Keratinocyte (primary cell): Measurements from ENCODE around the gene ALLC. TPM values are rescaled to one million over a fixed set of nuclear protein-coding genes. Genes with fewer than 3 reads are reported as not detected.

Source experiments
- DNase-seq: peaks from one replicate; pipeline ENCODE4 v3.0.0-alpha.2; 2011; ENCODE audit warnings: low read depth, missing footprints, low spot score
- FAIRE-seq: peaks from 2 replicates; lab custom pipeline; 2011; peaks lifted over from hg19 to GRCh38; lab: Jason Lieb, UNC
- H2AFZ ChIP-seq: 2 replicates; pipeline ENCODE4 v1.6.0; 2012; ENCODE audit warnings: low read length, control low read depth, inconsistent platforms; ENCODE audit not compliant: control insufficient read depth
- H3K27ac ChIP-seq: 2 replicates; pipeline ENCODE4 v1.5.1; 2011; ENCODE audit warnings: low read length; ENCODE audit not compliant: control insufficient read depth, insufficient read depth
- H3K27me3 ChIP-seq: 3 replicates; pipeline ENCODE4 v1.6.0; 2011; ENCODE audit warnings: low read length; ENCODE audit not compliant: control insufficient read depth, insufficient read depth; ENCODE audit errors: extremely low read depth
- H3K36me3 ChIP-seq, 2 experiments: 2 replicates in 1 of 2; 3 replicates in 1 of 2; pipeline ENCODE4 v1.5.1; 2011; ENCODE audit warnings: low read length in 2 of 2, mild to moderate bottlenecking in 1 of 2; ENCODE audit not compliant: control insufficient read depth in 2 of 2, insufficient read depth in 2 of 2; ENCODE audit errors: extremely low read depth in 1 of 2
- H3K4me1 ChIP-seq: 3 replicates; pipeline ENCODE4 v1.5.1; 2011; ENCODE audit warnings: low read length; ENCODE audit not compliant: control insufficient read depth, insufficient read depth; ENCODE audit errors: extremely low read depth
- H3K4me2 ChIP-seq: 3 replicates; pipeline ENCODE4 v1.6.0; 2011; ENCODE audit warnings: low read depth, low read length; ENCODE audit not compliant: control insufficient read depth, insufficient read depth; ENCODE audit errors: extremely low read depth
- H3K4me3 ChIP-seq, 3 experiments: fragments of 200-600 bp in 1 of 3; sonication (generic) in 1 of 3; 2 replicates in 2 of 3; 3 replicates in 1 of 3; pipeline ENCODE4 v1.5.1; 2011 to 2016; ENCODE audit warnings: low read length in 3 of 3, mild to moderate bottlenecking in 3 of 3, control low read depth in 2 of 3, inconsistent platforms in 1 of 3, low read depth in 1 of 3, mixed read lengths in 1 of 3, mixed run types in 1 of 3, moderate library complexity in 1 of 3; ENCODE audit not compliant: control insufficient read depth in 2 of 3, insufficient read depth in 2 of 3; ENCODE audit errors: extremely low read depth in 1 of 3
- H3K79me2 ChIP-seq: 2 replicates; pipeline ENCODE4 v1.6.0; 2012; ENCODE audit warnings: low read length; ENCODE audit not compliant: control insufficient read depth, insufficient read depth
- H3K9ac ChIP-seq: 3 replicates; pipeline ENCODE4 v1.6.0; 2011; ENCODE audit warnings: low read length; ENCODE audit not compliant: control insufficient read depth, insufficient read depth; ENCODE audit errors: extremely low read depth
- H3K9me1 ChIP-seq: 3 replicates; pipeline ENCODE4 v1.6.0; 2011; ENCODE audit warnings: low read length; ENCODE audit not compliant: control insufficient read depth, insufficient read depth; ENCODE audit errors: extremely low read depth
- H3K9me3 ChIP-seq: 2 replicates; pipeline ENCODE4 v1.5.1; 2012; ENCODE audit warnings: low read depth, low read length; ENCODE audit not compliant: control insufficient read depth
- H4K20me1 ChIP-seq: 3 replicates; pipeline ENCODE4 v1.6.0; 2011; ENCODE audit warnings: low read length; ENCODE audit not compliant: control insufficient read depth, insufficient read depth; ENCODE audit errors: extremely low read depth
- EZH2 ChIP-seq: IDR thresholded peaks from one replicate; pipeline ENCODE4 v1.6.1; 2012; ENCODE audit warnings: inconsistent platforms, mild to moderate bottlenecking, low read length, moderate library complexity
- dilution Hi-C: fragments of 300-500 bp; cut with MboI; formaldehyde crosslinking; loops from one replicate; pipeline ENCODE4 v1.7.0; 2020; ENCODE audit warnings: low sequenced_read_pairs; ENCODE audit not compliant: extremely low pct_ligation_motif_present
- polyA plus RNA-seq, 5 experiments: library from polyadenylated mRNA; depleted of rRNA in 3 of 5; stranded (reverse) in 3 of 5; stranded (forward) in 1 of 5; unstranded in 1 of 5; fragments of >200 nt; gene quantifications; 1 replicate in 1 of 5; 2 replicates in 3 of 5; 3 replicates in 1 of 5; pipeline versions ENCODE4 v1.2.1 to v1.2.3, GENCODE V29; 2011 to 2012; ENCODE audit warnings: missing spikeins in 2 of 5, low read depth in 1 of 5, low replicate concordance in 1 of 5
- TF ChIP-seq, protein P1 (sequence below), 3 experiments: IDR thresholded peaks in 1 of 3; conservative IDR thresholded peaks in 1 of 3; optimal IDR thresholded peaks in 1 of 3; 2 replicates in 2 of 3; 3 replicates in 1 of 3; pipeline versions ENCODE3 to v1.5.1; 2011; ENCODE audit warnings: low read length in 3 of 3, mild to moderate bottlenecking in 3 of 3, moderate library complexity in 2 of 3, control low read depth in 1 of 3, inconsistent platforms in 1 of 3; ENCODE audit not compliant: insufficient read depth in 2 of 3; ENCODE audit errors: extremely low read depth in 1 of 3

The ALLC gene
- polyA plus RNA-seq, 1 donor (not counting 4 experiments of a cell fraction or from before 2014, with no cell fraction given) = not detected

- no peaks in the 10 kb centered on the region for H3K36me3 ChIP-seq
- H3K4me2 ChIP-seq = no peak overlapping the region
- no peak overlapping the region for H2AFZ ChIP-seq
- H3K9me3 ChIP-seq = no peaks in the 10 kb centered on the region
- DNase-seq (peak; percentile 17), FAIRE-seq (no peak)
- peaks cover 6% of the 10 kb centered on the region for H3K4me1 ChIP-seq
- H4K20me1 ChIP-seq = no peaks in the 10 kb centered on the region
- no peak overlapping the region for H3K4me3 ChIP-seq
- no peaks in the 10 kb centered on the region for H3K27me3 ChIP-seq
- no peaks in the 10 kb centered on the region for H3K9me1 ChIP-seq
- no peak overlapping the region for H3K27ac ChIP-seq
- no peak overlapping the region for H3K9ac ChIP-seq
- H3K79me2 ChIP-seq = no peaks in the 10 kb centered on the region
- TF ChIP-seq, protein P1, sequence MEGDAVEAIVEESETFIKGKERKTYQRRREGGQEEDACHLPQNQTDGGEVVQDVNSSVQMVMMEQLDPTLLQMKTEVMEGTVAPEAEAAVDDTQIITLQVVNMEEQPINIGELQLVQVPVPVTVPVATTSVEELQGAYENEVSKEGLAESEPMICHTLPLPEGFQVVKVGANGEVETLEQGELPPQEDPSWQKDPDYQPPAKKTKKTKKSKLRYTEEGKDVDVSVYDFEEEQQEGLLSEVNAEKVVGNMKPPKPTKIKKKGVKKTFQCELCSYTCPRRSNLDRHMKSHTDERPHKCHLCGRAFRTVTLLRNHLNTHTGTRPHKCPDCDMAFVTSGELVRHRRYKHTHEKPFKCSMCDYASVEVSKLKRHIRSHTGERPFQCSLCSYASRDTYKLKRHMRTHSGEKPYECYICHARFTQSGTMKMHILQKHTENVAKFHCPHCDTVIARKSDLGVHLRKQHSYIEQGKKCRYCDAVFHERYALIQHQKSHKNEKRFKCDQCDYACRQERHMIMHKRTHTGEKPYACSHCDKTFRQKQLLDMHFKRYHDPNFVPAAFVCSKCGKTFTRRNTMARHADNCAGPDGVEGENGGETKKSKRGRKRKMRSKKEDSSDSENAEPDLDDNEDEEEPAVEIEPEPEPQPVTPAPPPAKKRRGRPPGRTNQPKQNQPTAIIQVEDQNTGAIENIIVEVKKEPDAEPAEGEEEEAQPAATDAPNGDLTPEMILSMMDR (optimal IDR thresholded peaks at IDR 0.05 in 1 of 3, IDR thresholded peaks at IDR 0.05 in 1 of 3, conservative IDR thresholded peaks at IDR 0.05 in 1 of 3; ENCODE audit: extremely low read depth in 1 of 3, insufficient read depth in 2 of 3, low read length in 3 of 3) = no peak
- TF ChIP-seq EZH2 = no peak
- dilution Hi-C loops = no loop called here
Measured at GRCh38 chr2:3730646-3731045, 72.6 kb downstream of the ALLC start.

DNA sequence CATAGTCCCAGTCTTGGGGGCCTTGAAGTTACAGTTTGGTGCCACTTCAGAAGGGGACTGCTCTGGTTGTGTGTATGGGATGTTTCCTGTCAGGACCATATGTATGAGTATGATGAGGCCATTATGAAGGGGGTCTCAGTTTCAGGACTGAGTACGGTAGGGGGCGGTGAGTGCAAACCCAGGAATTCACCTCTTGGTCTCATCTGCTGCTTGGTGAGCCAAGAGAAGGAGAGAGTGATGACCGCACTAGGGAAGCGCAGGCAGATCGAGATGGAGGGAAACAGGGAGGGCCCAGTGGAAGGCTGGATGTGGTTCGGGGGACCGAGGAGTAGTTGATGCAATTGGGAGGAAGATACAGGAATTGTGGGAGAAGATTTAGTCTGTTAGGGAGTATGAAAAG lies 73.8 kb downstream of the ALLC start:
- TF ChIP-seq, protein P1 (optimal IDR thresholded peaks at IDR 0.05 in 1 of 3, IDR thresholded peaks at IDR 0.05 in 1 of 3, conservative IDR thresholded peaks at IDR 0.05 in 1 of 3; ENCODE audit: extremely low read depth in 1 of 3, insufficient read depth in 2 of 3, low read length in 3 of 3) = no peak
- TF ChIP-seq EZH2 = no peak
- no peaks in the 10 kb centered on the region for H4K20me1 ChIP-seq
- no peaks in the 10 kb centered on the region for H3K9me1 ChIP-seq
- FAIRE-seq (no peak), DNase-seq (no peak)
- H3K4me2 ChIP-seq = no peak overlapping the region
- peaks cover 6% of the 10 kb centered on the region for H3K4me1 ChIP-seq
- H2AFZ ChIP-seq = no peak overlapping the region
- no peak overlapping the region for H3K9ac ChIP-seq
- H3K27me3 ChIP-seq = no peaks in the 10 kb centered on the region
- no peaks in the 10 kb centered on the region for H3K36me3 ChIP-seq
- no peak overlapping the region for H3K4me3 ChIP-seq
- H3K9me3 ChIP-seq = no peaks in the 10 kb centered on the region
- H3K27ac ChIP-seq = no peak overlapping the region
- dilution Hi-C loops = no loop called here
- H3K79me2 ChIP-seq = no peaks in the 10 kb centered on the region
